Measurements from ENCODE around the gene THNSL1.

DNA sequence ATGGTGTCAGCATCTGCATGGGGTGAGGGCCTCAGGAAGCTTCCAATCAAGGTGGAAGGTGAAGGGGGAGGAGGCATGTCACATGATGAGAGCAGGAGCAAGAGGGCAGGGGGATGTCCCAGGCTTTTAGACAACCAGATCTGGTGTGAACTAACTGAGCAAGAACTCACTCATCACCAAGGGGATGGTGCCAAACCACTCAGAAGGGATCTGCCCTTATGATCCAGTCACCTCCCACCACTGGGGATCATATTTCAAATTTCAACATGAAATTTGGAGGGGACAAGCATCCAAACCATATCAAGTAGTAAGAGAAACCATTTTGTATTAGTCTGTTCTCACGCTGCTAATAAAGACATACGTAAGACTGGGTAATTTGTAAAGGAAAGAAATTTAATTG lies 33.6 kb downstream of the THNSL1 start:
- TF ChIP-seq, protein P1, sequence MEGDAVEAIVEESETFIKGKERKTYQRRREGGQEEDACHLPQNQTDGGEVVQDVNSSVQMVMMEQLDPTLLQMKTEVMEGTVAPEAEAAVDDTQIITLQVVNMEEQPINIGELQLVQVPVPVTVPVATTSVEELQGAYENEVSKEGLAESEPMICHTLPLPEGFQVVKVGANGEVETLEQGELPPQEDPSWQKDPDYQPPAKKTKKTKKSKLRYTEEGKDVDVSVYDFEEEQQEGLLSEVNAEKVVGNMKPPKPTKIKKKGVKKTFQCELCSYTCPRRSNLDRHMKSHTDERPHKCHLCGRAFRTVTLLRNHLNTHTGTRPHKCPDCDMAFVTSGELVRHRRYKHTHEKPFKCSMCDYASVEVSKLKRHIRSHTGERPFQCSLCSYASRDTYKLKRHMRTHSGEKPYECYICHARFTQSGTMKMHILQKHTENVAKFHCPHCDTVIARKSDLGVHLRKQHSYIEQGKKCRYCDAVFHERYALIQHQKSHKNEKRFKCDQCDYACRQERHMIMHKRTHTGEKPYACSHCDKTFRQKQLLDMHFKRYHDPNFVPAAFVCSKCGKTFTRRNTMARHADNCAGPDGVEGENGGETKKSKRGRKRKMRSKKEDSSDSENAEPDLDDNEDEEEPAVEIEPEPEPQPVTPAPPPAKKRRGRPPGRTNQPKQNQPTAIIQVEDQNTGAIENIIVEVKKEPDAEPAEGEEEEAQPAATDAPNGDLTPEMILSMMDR (IDR thresholded peaks at IDR 0.05; ENCODE audit: control extremely low read depth in 1 of 3, insufficient read depth in 1 of 3, low read depth in 1 of 3, low read length in 3 of 3) = no peak
- no peak for TF ChIP-seq GABPA (IDR thresholded peaks at IDR 0.05; ENCODE audit: borderline replicate concordance, insufficient read depth, low read length)
- no peak for TF ChIP-seq RAD21 (IDR thresholded peaks at IDR 0.05 in 1 of 2, conservative IDR thresholded peaks at IDR 0.05 in 1 of 2; ENCODE audit: low read depth in 2 of 2, low read length in 2 of 2)
- no peak for TF ChIP-seq ZNF274 (IDR thresholded peaks at IDR 0.05; ENCODE audit: borderline replicate concordance, extremely low read depth, low read length)
- no peak for TF ChIP-seq CEBPB (IDR thresholded peaks at IDR 0.05; ENCODE audit: low read depth, low read length)
- TF ChIP-seq RNF2 (IDR thresholded peaks at IDR 0.05; ENCODE audit: borderline replicate concordance, low read depth, low read length, missing control alignments, poor library complexity, severe bottlenecking) = no peak
- no peak for TF ChIP-seq SIRT6 (IDR thresholded peaks at IDR 0.05; ENCODE audit: low read length)
- TF ChIP-seq EZH2 (IDR thresholded peaks at IDR 0.05; ENCODE audit: low read depth, low read length, severe bottlenecking) = no peak
